Stimulated activated CD4-positive, alpha-beta T cell treated with anti-CD3 and anti-CD28 coated beads, Interleukin-12 subunit alpha, Interleukin-12 subunit beta, amount 100 ng/mL, for 24 hours (primary cell): ENCODE data around the gene VEZF1.

Source experiments
- DNase-seq, 2 experiments: peaks; one replicate each; pipeline ENCODE4 v3.0.0-alpha.2; 2020; ENCODE audit warnings: low read depth in 2 of 2

VEZF1 gene, protein sequence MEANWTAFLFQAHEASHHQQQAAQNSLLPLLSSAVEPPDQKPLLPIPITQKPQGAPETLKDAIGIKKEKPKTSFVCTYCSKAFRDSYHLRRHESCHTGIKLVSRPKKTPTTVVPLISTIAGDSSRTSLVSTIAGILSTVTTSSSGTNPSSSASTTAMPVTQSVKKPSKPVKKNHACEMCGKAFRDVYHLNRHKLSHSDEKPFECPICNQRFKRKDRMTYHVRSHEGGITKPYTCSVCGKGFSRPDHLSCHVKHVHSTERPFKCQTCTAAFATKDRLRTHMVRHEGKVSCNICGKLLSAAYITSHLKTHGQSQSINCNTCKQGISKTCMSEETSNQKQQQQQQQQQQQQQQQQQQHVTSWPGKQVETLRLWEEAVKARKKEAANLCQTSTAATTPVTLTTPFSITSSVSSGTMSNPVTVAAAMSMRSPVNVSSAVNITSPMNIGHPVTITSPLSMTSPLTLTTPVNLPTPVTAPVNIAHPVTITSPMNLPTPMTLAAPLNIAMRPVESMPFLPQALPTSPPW

DNA sequence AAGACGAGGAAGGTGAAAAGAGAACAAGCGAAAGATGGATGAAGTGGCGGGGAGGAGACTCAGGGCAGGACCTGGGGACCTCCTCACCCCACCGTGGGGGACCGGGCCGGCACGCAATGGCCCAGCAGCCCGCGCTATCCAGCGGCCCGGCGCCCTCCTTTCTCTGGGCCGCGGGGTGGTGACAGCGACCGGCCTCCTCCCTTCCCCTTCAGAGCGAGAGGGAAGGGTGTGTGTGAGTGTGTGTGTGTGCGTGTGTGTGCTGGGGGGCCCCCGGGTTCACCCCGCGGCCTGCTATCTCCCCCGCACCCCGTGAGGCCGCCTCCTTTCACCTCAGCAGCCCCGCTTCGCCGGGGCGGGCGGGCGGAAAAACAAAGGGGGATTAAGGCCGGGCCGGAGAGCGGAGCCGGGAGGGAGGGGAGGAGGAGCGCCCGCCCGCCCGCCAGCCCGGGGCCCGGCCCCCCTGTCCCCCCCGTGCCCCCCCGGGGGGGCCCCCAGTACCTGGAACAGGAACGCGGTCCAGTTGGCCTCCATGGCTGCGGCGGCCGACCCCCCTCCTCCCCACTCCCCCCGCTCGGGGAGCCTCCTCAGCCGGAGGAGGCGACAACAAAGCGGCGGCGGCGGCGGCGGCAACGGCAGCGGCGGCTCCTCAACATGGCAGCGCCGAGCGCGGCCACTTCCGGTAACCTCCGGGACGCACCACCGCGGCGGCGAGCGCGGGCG lies at the start of gene VEZF1:
VEZF1 (minus strand) TSS at position 674 of the 720 bp plus-strand sequence; CDS start at position 531, 143 bp downstream.
- DNase-seq = peak; percentile 57 to 66

DNA sequence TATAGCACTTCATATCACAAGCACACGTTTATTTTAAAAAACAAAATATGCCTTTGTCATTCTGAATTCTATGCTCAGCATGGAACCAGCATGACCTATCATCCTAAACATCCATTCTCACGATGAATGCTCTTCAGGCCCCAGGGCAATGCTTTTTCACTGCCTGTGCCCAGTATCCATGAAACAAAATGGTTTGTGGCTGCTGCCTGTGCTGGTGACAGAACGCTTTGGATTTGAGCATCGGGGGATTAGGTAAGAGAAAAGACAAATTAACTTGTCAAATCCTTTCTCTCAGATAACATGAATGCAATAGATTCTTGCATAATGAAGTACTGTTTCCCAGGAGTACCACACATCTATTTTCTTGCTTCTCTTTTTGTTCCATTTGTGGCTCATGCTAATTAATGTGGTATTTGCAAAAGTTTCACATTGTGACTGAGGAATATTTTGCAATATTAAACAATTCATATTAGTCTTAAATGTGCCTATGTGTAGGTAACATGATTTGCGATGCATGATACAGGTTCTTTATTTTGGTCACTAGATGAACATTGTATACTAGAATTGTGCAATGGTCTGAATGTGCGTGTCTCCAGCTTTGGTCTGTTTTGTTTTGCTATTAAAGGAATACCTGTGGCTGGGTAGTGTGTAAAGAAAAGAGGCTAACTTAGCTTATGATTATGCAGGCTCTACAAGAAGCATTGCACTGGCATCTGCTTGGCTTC lies 44.8 kb upstream of the VEZF1 start:
- no peak for DNase-seq

DNA sequence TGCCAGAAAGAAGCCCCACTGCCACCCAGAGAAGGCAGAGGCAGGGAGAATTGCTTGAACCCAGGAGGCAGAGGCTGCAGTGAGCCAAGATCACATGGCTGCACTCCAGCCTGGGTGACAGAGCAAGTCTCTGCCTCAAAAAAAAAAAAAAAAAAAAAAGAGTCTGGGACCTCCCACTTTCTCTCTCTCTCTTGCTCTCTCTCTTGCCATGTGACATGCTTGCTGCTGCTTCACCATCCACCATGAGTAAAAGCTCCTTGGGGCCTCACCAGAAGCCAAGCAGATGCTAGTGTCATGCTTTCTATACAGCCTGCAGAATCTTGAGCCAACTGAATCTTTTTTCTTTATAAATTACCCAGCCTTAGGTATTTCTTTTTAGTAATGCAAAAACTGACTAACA lies 40.5 kb upstream of the VEZF1 start:
- no peak for DNase-seq

DNA sequence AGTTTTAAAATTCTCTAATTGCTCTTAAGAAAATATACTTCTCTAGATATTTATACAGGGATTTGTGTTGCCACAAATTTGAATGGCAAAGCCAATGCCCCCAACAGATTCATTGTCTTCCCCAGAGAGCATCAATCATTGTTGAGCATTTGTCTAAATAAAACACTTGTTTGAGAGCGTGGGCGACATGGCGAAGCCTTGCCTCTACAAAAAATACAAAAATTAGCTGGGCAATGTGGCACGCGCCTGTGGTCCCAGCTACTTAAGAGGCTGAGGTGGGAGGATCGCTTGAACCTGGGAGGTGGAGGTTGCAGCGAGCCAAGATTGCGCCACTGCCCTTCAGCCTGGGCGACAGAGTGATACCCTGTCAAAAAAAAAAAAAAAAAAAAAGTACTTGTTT lies 32.3 kb upstream of the VEZF1 start:
- DNase-seq = no peak

DNA sequence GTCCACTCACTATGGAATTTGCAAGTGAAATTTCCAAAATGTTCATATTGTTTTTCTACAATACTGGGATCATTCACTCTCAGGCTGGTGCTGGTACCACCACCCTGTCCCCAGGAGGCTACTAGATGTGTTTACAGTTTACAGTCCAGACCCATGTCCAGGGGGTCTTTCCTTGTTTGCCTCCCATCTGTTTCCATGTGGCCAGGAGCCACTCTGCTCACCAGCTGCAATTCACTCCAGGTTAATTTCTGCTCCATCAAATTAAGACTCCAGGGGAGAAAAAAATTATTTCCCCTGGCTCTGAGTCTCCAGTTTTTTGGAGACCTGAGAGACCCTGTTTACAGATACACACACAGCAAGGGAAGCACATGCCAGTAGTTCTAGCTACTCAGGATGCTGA lies 31.5 kb upstream of the VEZF1 start:
- no peak for DNase-seq

DNA sequence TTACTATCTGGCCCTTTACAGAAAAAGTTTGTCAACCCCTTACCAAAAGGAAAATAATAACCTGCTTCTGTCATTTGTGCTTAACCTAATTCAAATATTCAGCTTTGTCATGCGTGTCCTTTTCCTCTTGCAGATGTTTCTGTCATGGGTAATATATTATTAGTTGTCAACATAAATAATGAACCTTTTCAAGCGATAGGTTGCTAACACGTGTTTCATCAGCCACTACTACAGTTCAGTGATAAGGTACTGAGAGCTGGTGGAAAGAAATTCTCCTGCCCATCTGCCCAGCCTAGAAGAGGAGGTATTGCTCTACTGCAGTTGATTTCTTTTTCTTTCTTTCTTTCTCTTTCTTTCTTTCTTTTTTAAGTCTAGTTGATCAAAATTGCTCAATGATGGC lies 31.0 kb upstream of the VEZF1 start:
- no peak for DNase-seq

DNA sequence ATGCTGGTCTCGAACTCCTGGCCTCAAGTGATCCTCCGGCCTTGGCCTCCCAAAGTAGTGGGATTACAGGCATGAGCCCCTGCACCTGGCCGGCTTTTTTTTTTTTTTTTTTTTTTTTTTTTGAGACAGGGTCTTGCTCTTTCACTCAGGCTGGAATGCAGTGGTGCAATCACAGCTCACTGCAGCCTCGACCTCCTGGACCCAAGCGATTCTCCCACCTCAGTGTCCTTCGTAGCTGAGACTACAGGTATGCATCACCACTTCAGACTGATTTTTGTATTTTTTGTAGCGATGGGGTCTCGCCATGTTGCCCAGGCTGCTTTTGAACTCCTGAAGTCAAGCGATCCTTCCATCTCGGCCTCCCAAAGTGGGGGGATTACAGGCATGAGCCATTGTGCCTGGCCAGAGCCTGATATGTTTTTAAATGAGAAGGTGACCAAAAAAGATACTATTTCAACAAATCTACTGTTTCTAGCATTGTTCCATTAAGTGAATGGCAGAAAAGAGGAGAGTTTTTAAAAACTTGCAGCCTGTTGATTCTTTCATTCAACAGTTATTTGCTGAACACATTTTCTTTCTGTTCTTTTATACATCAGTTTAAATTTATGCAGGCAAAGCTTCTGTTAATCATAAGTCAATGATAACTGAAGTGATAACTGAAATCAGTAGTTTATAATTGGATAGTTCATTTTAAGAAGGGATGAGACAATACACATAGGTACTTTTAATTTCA lies 22.2 kb upstream of the VEZF1 start:
- no peak for DNase-seq

DNA sequence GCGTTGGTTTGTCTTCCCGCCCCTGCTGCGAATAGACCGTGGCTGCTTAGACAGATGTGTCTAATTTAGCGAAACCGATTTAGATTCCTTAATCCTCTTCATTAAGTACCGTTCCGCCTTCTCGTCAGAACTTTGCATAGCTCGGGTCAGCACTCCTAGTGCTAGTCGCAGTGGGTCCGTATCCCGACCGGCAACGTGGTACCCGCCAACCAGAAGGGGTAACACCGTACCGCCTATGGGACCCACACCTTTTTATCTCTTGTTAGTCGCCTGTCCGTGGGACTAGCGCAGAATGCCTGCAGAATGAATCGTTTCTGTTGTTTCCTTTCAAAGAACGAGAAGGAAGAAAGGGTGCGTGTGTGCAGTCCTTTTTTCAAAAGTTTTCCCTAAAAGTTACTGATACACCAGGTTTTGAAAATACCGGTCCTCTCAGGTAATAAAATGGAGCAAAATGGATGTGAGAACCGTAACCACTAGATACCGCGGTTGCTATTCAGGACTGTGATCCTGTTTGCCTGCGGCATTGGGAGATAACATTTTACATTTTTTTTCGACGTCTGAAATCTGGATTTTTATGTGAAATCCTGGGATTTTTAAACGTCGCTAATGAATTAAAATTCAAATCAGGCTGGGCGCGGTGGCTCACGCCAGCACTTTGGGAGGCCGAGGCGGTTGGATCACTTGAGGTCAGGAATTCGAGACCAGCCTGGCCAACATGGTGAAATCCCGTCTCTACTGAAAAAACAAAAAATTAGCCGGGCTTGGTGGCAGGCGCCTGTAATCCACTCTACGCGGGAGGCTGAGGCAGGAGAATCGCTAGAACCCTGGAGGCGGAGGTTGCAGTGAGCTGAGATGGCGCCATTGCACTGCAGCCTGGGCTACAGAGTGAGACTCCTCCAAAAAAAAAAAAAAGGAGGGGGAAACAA lies 20.0 kb upstream of the VEZF1 start:
- no peak for DNase-seq

DNA sequence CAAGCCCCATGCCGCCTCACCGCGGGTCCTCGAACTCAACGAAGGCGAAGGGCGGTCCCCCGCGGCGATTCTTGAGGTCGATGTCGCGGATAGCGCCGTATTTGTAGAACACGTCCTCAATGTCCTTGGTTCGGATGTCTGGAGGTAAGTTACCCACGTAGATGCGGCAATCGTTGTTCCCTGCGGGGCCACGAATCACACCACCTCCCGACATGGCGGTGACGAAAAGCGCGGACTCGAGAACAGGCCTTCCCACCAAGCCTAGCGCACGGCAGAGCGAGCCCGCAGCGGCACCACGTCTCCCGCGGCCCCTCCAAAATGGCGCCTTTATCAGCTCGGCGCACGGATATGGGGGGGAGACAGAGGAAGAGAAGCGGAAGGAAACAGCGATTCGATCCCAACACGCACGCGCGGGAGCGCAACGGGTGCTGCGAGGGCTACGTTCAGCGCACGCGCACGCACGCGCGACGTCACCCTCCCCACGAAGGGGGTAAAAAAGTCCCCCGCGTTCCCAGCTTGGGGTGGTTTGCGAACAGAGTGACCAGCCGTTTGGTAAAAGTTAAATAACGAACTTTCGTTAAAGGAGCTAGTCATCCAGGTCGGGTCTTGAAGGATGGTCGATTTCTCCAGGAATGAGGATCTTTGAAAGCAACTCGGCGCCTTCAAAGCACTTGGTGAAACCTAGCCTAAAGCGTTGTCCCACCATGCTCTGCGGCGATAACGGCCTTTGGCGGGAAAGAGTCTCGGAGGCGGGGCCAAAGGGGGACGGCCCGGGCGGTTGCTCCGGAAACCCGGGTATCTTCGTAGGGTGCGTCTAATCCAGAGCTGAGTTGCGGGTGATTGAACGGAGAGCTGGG lies 19.1 kb upstream of the VEZF1 start, which contains the start of gene SRSF1:
SRSF1 (minus strand) TSS at position 323 of the 857 bp plus-strand sequence; CDS start at position 214, 109 bp downstream.
- peak; percentile 95 to 97 for DNase-seq

DNA sequence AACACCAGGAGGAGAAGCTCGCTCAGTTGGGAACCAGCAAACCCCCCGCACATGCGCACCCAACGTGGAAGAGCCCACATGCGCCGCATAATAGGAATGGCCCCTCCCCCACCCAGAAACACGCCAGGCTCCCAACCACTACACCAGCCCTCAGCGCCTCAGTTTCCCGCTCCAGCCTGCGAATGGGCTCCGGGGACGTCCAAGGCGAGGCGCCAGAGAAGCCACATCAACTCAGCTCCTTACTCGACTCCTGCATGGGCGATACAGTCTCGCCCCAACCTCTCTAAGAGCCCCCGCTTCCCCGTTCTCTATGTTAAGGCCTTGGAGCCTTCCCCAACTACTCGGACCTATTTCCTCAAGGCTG lies 18.5 kb upstream of the VEZF1 start:
- DNase-seq = peak; percentile 59 to 76

DNA sequence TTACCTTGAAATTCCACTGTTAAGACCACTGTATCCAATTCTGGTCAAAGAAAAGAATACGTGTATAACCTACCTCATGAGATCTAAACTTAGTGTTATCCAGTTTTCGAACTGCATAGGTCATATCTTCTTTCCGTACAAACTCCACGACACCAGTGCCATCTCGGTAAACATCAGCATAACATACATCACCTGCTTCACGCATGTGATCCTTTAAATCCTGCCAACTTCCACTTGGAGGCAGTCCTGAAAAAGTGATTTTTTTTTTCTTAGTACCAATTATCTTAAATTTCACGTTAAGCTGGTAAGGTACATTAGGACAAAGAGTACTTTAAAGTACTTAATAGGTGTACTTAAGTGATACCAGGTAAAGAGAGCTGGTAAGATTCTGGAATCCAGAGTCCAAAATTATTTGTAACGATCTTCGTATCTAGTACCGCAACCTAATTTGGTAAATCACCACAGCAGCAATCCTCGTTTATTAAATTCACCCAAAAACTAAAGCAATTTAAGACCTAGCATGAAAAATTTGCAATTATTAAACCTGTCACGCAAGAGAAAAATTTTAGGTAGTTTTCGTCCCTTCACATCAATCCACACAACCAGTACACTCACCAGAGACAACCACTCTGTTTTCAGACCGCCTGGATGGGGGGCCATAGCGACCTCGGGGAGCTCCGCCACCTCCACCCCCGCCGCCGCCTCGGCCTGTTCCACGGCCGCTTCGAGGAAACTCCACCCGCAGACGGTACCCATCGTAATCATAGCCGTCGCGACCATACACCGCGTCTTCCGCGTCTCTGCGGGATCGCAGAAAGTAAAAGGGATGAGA lies 17.9 kb upstream of the VEZF1 start:
- no peak for DNase-seq

DNA sequence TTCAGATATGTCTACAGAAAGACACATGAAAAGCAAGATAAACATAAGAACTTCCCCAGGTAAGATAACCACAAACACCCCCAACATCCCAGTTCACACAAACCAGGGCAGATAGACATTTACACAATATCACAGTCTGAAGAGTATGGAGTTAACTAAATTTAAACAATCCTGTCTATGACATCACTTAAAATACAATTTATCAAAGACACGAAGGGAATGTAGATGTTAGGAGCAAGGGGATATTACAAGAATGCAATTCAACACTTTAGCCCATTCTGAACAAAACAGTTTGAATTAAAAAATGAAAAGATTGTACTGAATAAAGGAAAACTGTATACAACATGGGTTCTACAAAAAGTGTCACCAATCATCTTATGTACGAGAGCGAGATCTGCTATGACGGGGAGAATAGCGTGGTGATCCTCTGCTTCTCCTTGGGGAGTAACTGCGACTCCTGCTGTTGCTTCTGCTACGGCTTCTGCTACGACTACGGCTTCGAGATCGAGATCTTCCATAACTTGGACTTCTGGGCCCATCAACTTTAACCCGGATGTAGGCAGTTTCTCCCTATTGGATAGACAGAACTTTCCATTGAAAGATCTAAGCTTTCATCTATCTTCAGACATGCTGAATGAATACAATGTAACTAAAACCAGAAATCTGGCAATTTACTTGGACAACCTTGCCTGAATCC lies 17.1 kb upstream of the VEZF1 start:
- DNase-seq = no peak

DNA sequence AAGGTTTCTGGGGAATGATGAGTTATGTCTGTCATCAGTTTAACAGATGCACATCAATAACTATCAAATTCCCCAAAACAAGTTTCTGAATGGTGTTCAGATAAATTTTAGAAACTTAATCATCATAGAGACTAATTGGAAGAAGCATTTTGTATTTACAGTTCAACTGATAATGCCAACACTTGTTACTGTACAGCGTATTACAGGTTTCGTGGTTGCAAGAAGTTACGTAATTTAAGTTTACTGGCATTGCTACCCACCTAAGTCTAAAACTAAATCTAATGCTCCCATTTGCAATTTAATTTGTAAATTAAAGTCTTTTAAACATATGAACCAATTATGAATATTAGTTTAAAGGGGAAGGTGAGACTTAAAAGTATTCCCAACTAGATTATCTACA lies 16.0 kb upstream of the VEZF1 start:
- DNase-seq = no peak

DNA sequence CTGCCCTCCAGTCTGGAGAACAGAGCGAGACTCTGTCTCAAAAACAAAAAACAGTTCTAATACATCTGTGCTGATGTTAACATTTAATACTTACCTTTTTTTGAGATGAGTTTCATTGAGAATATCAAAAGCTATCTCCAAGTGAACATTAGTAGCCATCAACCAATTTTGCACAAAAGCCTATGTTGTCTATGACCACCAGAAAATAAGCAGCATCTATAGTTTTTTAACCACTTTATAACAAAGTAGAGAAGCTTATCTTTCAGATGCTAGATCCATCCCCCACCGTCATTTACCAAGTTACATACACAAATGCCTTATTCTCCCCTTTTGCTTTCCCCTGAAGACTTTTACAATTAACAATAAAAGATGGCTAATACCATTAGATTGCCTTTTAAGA lies 14.9 kb upstream of the VEZF1 start:
- DNase-seq = no peak

DNA sequence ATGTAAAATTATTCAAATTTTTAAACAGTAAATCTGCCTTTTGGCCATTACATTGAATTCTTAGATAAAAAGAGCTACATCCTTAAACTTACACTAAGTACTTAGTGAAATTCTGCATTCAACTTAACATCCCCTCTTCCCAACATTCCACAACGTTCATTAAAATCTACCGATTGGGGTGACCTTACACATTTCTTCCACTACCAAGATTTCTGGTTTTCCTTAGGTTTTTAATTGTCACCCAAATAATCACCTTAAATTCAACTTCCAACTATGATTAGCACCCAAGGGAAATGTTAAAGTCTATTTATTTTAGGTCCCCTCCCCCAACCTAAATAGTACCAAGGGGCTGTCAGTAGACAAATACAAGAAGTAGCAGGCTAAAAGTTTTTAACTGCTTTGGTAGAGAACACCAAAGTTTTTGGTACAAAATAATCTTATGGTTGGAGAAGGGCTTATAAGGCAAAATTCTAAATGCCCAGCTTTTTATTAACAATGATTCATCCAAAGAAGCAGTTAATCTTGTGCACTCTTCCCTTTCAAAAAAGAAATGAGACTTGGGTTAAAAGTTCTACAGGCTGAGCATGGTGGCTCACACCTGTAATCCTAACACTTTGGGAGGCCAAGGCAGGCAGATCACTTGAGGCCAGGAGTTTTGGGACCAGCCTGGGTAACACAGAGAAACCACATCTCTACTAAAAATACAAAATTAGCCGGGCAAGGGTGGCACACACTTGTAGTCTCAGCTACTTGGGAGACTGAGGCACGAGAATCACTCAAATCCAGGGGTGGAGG lies 14.3 kb upstream of the VEZF1 start:
- no peak for DNase-seq

DNA sequence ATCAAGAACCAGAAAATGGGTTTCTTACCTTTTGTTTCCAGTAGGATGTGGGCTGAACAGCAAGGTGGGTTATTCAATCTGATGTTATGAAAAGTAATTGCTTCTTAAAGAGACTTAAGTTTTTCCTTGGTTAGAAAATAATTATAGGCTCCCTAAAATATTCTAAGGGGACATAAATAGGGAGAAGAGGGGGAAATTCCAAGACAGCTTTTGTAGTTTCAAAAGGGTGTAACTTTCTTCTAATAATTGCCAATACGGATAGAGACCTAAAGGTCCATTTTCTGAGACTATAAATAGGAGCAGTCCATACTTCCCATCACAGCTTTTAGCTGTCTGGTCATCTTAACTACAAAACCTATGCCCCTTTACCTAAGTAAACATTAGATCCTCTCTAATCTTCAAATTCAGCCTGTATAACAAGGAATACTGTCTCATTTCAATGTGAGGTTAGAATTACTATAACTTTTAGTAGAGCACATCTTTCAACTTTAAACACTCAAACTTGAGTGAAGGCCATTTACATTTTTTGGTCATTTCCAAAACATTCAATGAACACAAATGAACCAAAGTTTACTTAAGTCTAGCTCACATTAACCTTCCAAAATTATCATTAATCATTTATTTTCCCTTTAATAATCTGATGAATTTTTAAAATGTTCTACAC lies 13.5 kb upstream of the VEZF1 start:
- no peak for DNase-seq
